ENCODE measurements around the gene CFDP1.

The CFDP1 gene

GRCh38 chr16:75244844-75245758, 188.2 kb downstream of the CFDP1 start:
- Histone ChIP-seq H3K9me3 (ENCODE audit: low read length) (no peaks in the 10 kb centered on the region), H3K36me3 (ENCODE audit: insufficient read depth, low read length) (peaks cover 32% of the 10 kb centered on the region), H3K4me1 (ENCODE audit: insufficient read depth, low read length) (peaks cover 51% of the 10 kb centered on the region), H2AFZ (ENCODE audit: low read depth, low read length) (no peak overlapping the region), H3K27me3 (ENCODE audit: insufficient read depth, low read length) (no peaks in the 10 kb centered on the region), H3K4me3 (ENCODE audit: low read length) (no peak overlapping the region)

- Histone ChIP-seq H2AFZ (ENCODE audit: low read depth, low read length) (no peak overlapping the region), H3K4me1 (ENCODE audit: insufficient read depth, low read length) (peaks cover 43% of the 10 kb centered on the region), H3K9me3 (ENCODE audit: low read length) (no peaks in the 10 kb centered on the region), H3K36me3 (ENCODE audit: insufficient read depth, low read length) (peaks cover 35% of the 10 kb centered on the region), H3K4me3 (ENCODE audit: low read length) (no peak overlapping the region), H3K27me3 (ENCODE audit: insufficient read depth, low read length) (no peaks in the 10 kb centered on the region)
These were observed 189.0 kb downstream of the CFDP1 start for GRCh38 chr16:75244225-75244809.
